ENCODE measurements around the gene MALT1.

- no peak for TF ChIP-seq CTCF (IDR thresholded peaks at IDR 0.05; ENCODE audit: insufficient read depth, low read length, poor library complexity, severe bottlenecking)
- no peak for TF ChIP-seq EZH2phosphoT487 (conservative IDR thresholded peaks at IDR 0.05; ENCODE audit: low read length)
These were observed 31.4 kb upstream of the MALT1 start for GRCh38 chr18:58639751-58640427.

All from SU-DHL-6 (cell line).